ENCODE measurements around the gene FGF18. TPM values are rescaled to one million over a fixed set of nuclear protein-coding genes. Genes with fewer than 3 reads are reported as not detected.

FGF18 gene
- total and polyA plus RNA-seq, 9 of the 15 experiments (the other 6 are each of a cell fraction or from before 2014, with no cell fraction given): 0.05 to 0.18 (median 0.11) TPM; not detected in 6

DNA sequence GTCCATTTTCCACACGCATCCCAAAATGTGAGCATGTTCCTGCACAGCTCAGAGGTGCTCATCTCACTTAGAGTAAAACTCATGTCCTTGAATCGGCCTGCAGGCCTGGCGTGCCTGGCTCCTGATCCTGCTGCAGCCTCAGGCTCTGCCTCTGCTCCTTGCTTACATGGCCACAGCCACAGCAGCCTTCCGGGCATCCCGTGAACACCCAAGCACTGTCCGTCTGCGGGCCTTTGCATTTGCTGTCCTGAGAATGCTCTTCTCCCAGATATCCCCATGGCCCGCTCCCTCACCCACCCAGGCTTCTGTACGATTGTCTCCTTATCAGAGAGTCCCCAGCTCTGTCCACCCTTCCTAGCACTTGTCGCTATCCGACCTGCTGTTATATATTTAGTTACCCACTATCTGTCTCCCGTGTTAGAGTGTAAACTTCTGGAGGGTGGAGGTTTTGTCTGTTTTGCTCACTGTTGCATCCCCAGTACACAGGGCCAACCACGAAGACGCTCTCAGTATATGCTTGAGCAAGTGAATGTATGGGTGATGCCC, 21.9 kb downstream of the FGF18 start:
- Histone ChIP-seq H3K9ac (ENCODE audit: insufficient read depth in 1 of 2, low read depth in 2 of 2, low read length in 2 of 2) (peak overlapping the region in 1 of 2 experiments; percentile 40; a peak in 1 of 4 replicates), H3K27ac (ENCODE audit: extremely low read depth, low read depth, low read length) (no peak overlapping the region), H4K20me1 (replicated peaks; ENCODE audit: control insufficient read depth, insufficient read depth, low read length) (0 out of 2 replicates have a peak, but pooled peaks cover 4% of the 10 kb centered on the region), H3K79me2 (ENCODE audit: control insufficient read depth, insufficient read depth, low read length) (no peaks in the 10 kb centered on the region), H3K36me3 (ENCODE audit: control insufficient read depth, insufficient read depth, low read length) (no peaks in the 10 kb centered on the region), H3K4me3 (no peak overlapping the region), H3K4me2 (ENCODE audit: insufficient read depth, low read length) (no peak overlapping the region; the same call in 1 of the 2 replicates), H3K27me3 (ENCODE audit: control insufficient read depth in 2 of 2, insufficient read depth in 2 of 2, low read length in 2 of 2) (peaks cover 2 to 47% of the 10 kb centered on the region in 2 experiments; a peak in 3 of 5 replicates), H2AFZ (ENCODE audit: low read depth, low read length) (no peak overlapping the region), H3K4me1 (replicated peaks in 1 of 2; ENCODE audit: control insufficient read depth in 2 of 2, insufficient read depth in 2 of 2, low read length in 2 of 2) (peaks cover 18 to 22% of the 10 kb centered on the region in 2 experiments; a peak in 4 of 5 replicates), H3K9me1 (ENCODE audit: control insufficient read depth, insufficient read depth, low read length) (no peaks in the 10 kb centered on the region), H3K9me3 (replicated peaks; ENCODE audit: control insufficient read depth, insufficient read depth, low read depth, low read length) (no peaks in the 10 kb centered on the region)
- TF ChIP-seq CBFA2T2 (conservative IDR thresholded peaks at IDR 0.05) (peak; percentile 23; the same call in 1 of the 2 replicates), RBM15 (IDR thresholded peaks at IDR 0.05; ENCODE audit: insufficient read depth, low read length) (no peak), CTBP1 (IDR thresholded peaks at IDR 0.05; ENCODE audit: borderline replicate concordance) (0 out of 2 replicates have a peak, but pooled peaks have one; percentile 7), CBFA2T3 (IDR thresholded peaks at IDR 0.05) (peak; percentile 52), MITF (IDR thresholded peaks at IDR 0.05) (no peak), FIP1L1 (IDR thresholded peaks at IDR 0.05; ENCODE audit: low read depth, low read length, poor library complexity, severe bottlenecking) (no peak), TRIM24 (IDR thresholded peaks at IDR 0.05) (0 out of 4 replicates have a peak, but pooled peaks of 1 of the 2 experiments have one; percentile 14), ZNF316 (IDR thresholded peaks at IDR 0.05) (0 out of 2 replicates have a peak, but pooled peaks have one; percentile 28), TAL1 (IDR thresholded peaks at IDR 0.05) (peak; percentile 10; the same call in 1 of the 2 replicates), ZBTB26 (CRISPR knock-in tag; IDR thresholded peaks at IDR 0.05) (no peak), ZNF274 (IDR thresholded peaks at IDR 0.05; ENCODE audit: borderline replicate concordance, low read depth, low read length) (no peak), TCF3 (CRISPR knock-in tag; IDR thresholded peaks at IDR 0.05) (peak; percentile 82)
- TF ChIP-seq, protein P1, sequence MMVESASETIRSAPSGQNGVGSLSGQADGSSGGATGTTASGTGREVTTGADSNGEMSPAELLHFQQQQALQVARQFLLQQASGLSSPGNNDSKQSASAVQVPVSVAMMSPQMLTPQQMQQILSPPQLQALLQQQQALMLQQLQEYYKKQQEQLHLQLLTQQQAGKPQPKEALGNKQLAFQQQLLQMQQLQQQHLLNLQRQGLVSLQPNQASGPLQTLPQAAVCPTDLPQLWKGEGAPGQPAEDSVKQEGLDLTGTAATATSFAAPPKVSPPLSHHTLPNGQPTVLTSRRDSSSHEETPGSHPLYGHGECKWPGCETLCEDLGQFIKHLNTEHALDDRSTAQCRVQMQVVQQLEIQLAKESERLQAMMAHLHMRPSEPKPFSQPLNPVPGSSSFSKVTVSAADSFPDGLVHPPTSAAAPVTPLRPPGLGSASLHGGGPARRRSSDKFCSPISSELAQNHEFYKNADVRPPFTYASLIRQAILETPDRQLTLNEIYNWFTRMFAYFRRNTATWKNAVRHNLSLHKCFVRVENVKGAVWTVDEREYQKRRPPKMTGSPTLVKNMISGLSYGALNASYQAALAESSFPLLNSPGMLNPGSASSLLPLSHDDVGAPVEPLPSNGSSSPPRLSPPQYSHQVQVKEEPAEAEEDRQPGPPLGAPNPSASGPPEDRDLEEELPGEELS (CRISPR knock-in tag; IDR thresholded peaks at IDR 0.05; ENCODE audit: borderline replicate concordance): no peak
- TF ChIP-seq, protein P2, sequence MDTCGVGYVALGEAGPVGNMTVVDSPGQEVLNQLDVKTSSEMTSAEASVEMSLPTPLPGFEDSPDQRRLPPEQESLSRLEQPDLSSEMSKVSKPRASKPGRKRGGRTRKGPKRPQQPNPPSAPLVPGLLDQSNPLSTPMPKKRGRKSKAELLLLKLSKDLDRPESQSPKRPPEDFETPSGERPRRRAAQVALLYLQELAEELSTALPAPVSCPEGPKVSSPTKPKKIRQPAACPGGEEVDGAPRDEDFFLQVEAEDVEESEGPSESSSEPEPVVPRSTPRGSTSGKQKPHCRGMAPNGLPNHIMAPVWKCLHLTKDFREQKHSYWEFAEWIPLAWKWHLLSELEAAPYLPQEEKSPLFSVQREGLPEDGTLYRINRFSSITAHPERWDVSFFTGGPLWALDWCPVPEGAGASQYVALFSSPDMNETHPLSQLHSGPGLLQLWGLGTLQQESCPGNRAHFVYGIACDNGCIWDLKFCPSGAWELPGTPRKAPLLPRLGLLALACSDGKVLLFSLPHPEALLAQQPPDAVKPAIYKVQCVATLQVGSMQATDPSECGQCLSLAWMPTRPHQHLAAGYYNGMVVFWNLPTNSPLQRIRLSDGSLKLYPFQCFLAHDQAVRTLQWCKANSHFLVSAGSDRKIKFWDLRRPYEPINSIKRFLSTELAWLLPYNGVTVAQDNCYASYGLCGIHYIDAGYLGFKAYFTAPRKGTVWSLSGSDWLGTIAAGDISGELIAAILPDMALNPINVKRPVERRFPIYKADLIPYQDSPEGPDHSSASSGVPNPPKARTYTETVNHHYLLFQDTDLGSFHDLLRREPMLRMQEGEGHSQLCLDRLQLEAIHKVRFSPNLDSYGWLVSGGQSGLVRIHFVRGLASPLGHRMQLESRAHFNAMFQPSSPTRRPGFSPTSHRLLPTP (IDR thresholded peaks at IDR 0.05; ENCODE audit: borderline replicate concordance, extremely low read depth, insufficient read length): no peak
- intact Hi-C loops (cut with micrococcal nuclease) (no loop called here), in situ Hi-C loops (cut with MboI) (no loop called here)
- ChIA-PET CTCF (ENCODE audit: low intra/inter-chr PET ratio) (no interaction called here), POLR2A (interaction anchor here (0.6 to 1.5 kb wide), 3 partner anchors 23 to 210 kb away, joined by 3 to 4 read pairs (median 3); partner anchors contain the start of gene NPM1)
- peak; percentile 47 for ATAC-seq
- no TSS peak for BruUV-seq (replicated peaks)
- WGBS (ENCODE audit: insufficient coverage, low coverage, missing lambda C conversion rate): 7% methylated on average over 14 of the region's 14 CpGs
- peak; percentile 22 to 61 (median 34) for DNase-seq (ENCODE audit: extremely low read depth in 1 of 4, low spot score in 3 of 4)
- FAIRE-seq: no peak
